CD4-positive, alpha-beta memory T cell (primary cell): ENCODE measurements around the gene AFAP1L1. TPM values are rescaled to one million over a fixed set of nuclear protein-coding genes. Genes with fewer than 3 reads are reported as not detected.
A peak's percentile ranks its signal among the peaks of the same experiment; 100 is the strongest.

ENCODE experiments used
- CTCF ChIA-PET: fragments of 350-600 bp; sonication (Branson Sonifier 250); formaldehyde crosslinking; loops from one replicate; lab custom pipeline; 2021; ENCODE audit warnings: inconsistent platforms; ENCODE audit not compliant: partially characterized antibody; lab: Charles Lee
- POLR2A ChIA-PET: fragments of 350-600 bp; sonication (Branson Sonifier 250); formaldehyde crosslinking; loops from one replicate; lab custom pipeline; 2021; ENCODE audit not compliant: partially characterized antibody; lab: Charles Lee
- DNase-seq, 5 donors: peaks; one replicate each; pipeline versions ENCODE4 v3.0.0 to v3.0.0-alpha.2; 2020 to 2022; ENCODE audit warnings: mixed read lengths in 1 of 5
- H3K27ac ChIP-seq: one replicate; pipeline ENCODE4 v1.7.0; 2013; ENCODE audit warnings: low read depth, low read length
- H3K27me3 ChIP-seq: 2 replicates; pipeline ENCODE4 v1.7.0; 2013; ENCODE audit warnings: mild to moderate bottlenecking, low read length, moderate library complexity; ENCODE audit not compliant: insufficient read depth
- H3K36me3 ChIP-seq: 2 replicates; pipeline ENCODE4 v1.7.0; 2013; ENCODE audit warnings: mild to moderate bottlenecking, low read length, moderate library complexity; ENCODE audit not compliant: insufficient read depth
- H3K4me1 ChIP-seq: 2 replicates; pipeline ENCODE4 v1.7.0; 2013; ENCODE audit warnings: mild to moderate bottlenecking, low read length, moderate library complexity; ENCODE audit not compliant: insufficient read depth
- H3K4me3 ChIP-seq, 2 donors: one replicate each; pipeline ENCODE4 v1.7.0; 2013; ENCODE audit warnings: low read length in 2 of 2, mild to moderate bottlenecking in 1 of 2
- H3K9me3 ChIP-seq, 2 donors: one replicate each; pipeline ENCODE4 v1.7.0; 2013; ENCODE audit warnings: low read length in 2 of 2, control low read depth in 1 of 2; ENCODE audit not compliant: control insufficient read depth in 1 of 2
- H3K27ac Mint-ChIP-seq, 7 donors: one replicate each; pipeline ENCODE4 v1.8.0; 2020 to 2021; ENCODE audit warnings: mixed read lengths in 7 of 7, mild to moderate bottlenecking in 6 of 7, inconsistent platforms in 3 of 7, moderate library complexity in 3 of 7
- H3K27me3 Mint-ChIP-seq, 2 donors: one replicate each; pipeline ENCODE4 v1.8.0; 2020 to 2021; ENCODE audit warnings: mixed read lengths in 2 of 2
- H3K36me3 Mint-ChIP-seq, 2 donors: one replicate each; pipeline ENCODE4 v1.8.0; 2020 to 2021; ENCODE audit warnings: mixed read lengths in 2 of 2, inconsistent platforms in 1 of 2, mild to moderate bottlenecking in 1 of 2
- H3K4me1 Mint-ChIP-seq, 4 donors: one replicate each; pipeline ENCODE4 v1.8.0; 2020 to 2021; ENCODE audit warnings: mixed read lengths in 4 of 4, mild to moderate bottlenecking in 1 of 4
- H3K4me3 Mint-ChIP-seq, 8 donors: one replicate each; pipeline ENCODE4 v1.8.0; 2020 to 2021; ENCODE audit warnings: mixed read lengths in 8 of 8, mild to moderate bottlenecking in 7 of 8, moderate library complexity in 6 of 8, inconsistent platforms in 3 of 8
- H3K9me3 Mint-ChIP-seq, 8 donors: one replicate each; pipeline ENCODE4 v1.8.0; 2020 to 2021; ENCODE audit warnings: mixed read lengths in 8 of 8, mild to moderate bottlenecking in 5 of 8, inconsistent platforms in 3 of 8, moderate library complexity in 1 of 8
- intact Hi-C: fragments of 100-400 bp; cut with micrococcal nuclease; formaldehyde crosslinking; loops from one replicate; pipeline ENCODE4 v1.15.1; 2023
- polyA plus RNA-seq, 2 donors: library from polyadenylated mRNA; unstranded; fragments of 300-500 nt; fragmentation: Illumina TruSeq; gene quantifications; one replicate each; pipeline ENCODE4 v1.2.3, GENCODE V29; 2021
- total RNA-seq, 2 experiments: library from RNA; stranded (reverse); gene quantifications; one replicate each; pipeline ENCODE4 v1.2.3, GENCODE V29; 2021

AFAP1L1 gene
- total and polyA plus RNA-seq, 4 experiments from 2014 or later = not detected

- Histone ChIP-seq H3K4me3 (peak overlapping the region; percentile 70 to 82), H3K36me3 (peaks cover 11% of the 10 kb centered on the region), H3K27me3 (no peaks in the 10 kb centered on the region), H3K4me1 (peaks cover 58% of the 10 kb centered on the region), H3K27ac (peak overlapping the region; percentile 75), H3K9me3 (no peaks in the 10 kb centered on the region)
- Mint-ChIP-seq H3K27me3 (no peaks in the 10 kb centered on the region), H3K36me3 (peaks cover 17 to 40% of the 10 kb centered on the region in 2 donors), H3K27ac (peak overlapping the region; percentile 90 to 98 (median 96)), H3K9me3 (no peaks in the 10 kb centered on the region), H3K4me3 (peak overlapping the region; percentile 94 to 98 (median 95)), H3K4me1 (peaks cover 44 to 75% (median 57%) of the 10 kb centered on the region in 4 donors)
- DNase-seq = peak in 3 of 5 donors; percentile 12 to 59 (median 19)
- ChIA-PET CTCF (interaction anchor here (1.1 to 26.0 kb wide), 7 partner anchors 10 to 41 kb away, joined by 3 to 337 read pairs (median 14); partner anchors contain the start of gene GRPEL2), POLR2A (interaction anchor here (0.7 to 9.8 kb wide), 6 partner anchors 9 to 192 kb away, joined by 3 to 289 read pairs (median 13); partner anchors contain the start of genes CSNK1A1 and GRPEL2)
- intact Hi-C loops = loop anchor here (5.0 to 10.0 kb wide), 2 partner anchors 532 to 646 kb away; partner anchors contain the start of genes ADRB2, HMGXB3 and TIGD6
Measured at GRCh38 chr5:149358868-149359495, 87.3 kb downstream of the AFAP1L1 start.

- peak overlapping the region; percentile 4 for H3K27ac ChIP-seq
- Mint-ChIP-seq H3K9me3 (no peaks in the 10 kb centered on the region), H3K4me3 (peak overlapping the region; percentile 26 to 96 (median 66))
Measured at GRCh38 chr5:149360272-149360671, 88.6 kb downstream of the AFAP1L1 start.

GRCh38 chr5:149362541-149362940 is 90.9 kb downstream of the AFAP1L1 start:
- ChIA-PET POLR2A (interaction anchor here (9.8 kb wide), 1 partner anchor 16 kb away, joined by 289 read pairs; the partner anchor contains the start of gene GRPEL2), CTCF (interaction anchor here (0.8 to 26.0 kb wide), 5 partner anchors 8 to 46 kb away, joined by 3 to 564 read pairs (median 4); no protein-coding TSS in a partner anchor)
- no peak for DNase-seq
- Histone ChIP-seq H3K4me1 (peaks cover 40% of the 10 kb centered on the region), H3K4me3 (no peak overlapping the region), H3K36me3 (peaks cover 5% of the 10 kb centered on the region), H3K27ac (no peak overlapping the region), H3K27me3 (no peaks in the 10 kb centered on the region), H3K9me3 (no peaks in the 10 kb centered on the region)
- Mint-ChIP-seq H3K27me3 (no peaks in the 10 kb centered on the region), H3K4me3 (no peak overlapping the region), H3K9me3 (peaks cover 0 to 1% (median 0%) of the 10 kb centered on the region in 8 donors), H3K4me1 (peaks cover 31 to 54% (median 39%) of the 10 kb centered on the region in 4 donors), H3K36me3 (peaks cover 13 to 32% of the 10 kb centered on the region in 2 donors), H3K27ac (peak overlapping the region in 3 of 7 donors; percentile 29 to 83 (median 34))
- intact Hi-C loops = no loop called here

More at GRCh38 chr5:149360272-149360671, 88.6 kb downstream of the AFAP1L1 start:
- Histone ChIP-seq H3K9me3 (no peaks in the 10 kb centered on the region), H3K36me3 (peaks cover 3% of the 10 kb centered on the region), H3K4me1 (peaks cover 51% of the 10 kb centered on the region), H3K4me3 (no peak overlapping the region), H3K27me3 (no peaks in the 10 kb centered on the region)
- ChIA-PET CTCF (interaction anchor here (0.7 to 26.0 kb wide), 9 partner anchors 8 to 188 kb away, joined by 3 to 337 read pairs (median 3); no protein-coding TSS in a partner anchor), POLR2A (interaction anchor here (0.9 to 9.8 kb wide), 5 partner anchors 12 to 216 kb away, joined by 3 to 289 read pairs (median 4); partner anchors contain the start of genes CSNK1A1 and GRPEL2)
- Mint-ChIP-seq H3K4me1 (peaks cover 34 to 68% (median 50%) of the 10 kb centered on the region in 4 donors), H3K27ac (peak overlapping the region; percentile 88 to 98 (median 93)), H3K27me3 (no peaks in the 10 kb centered on the region), H3K36me3 (peaks cover 18 to 40% of the 10 kb centered on the region in 2 donors)
- intact Hi-C loops = no loop called here
- no peak for DNase-seq

- Histone ChIP-seq H3K4me3 (no peak overlapping the region), H3K27ac (no peak overlapping the region), H3K36me3 (peaks cover 5% of the 10 kb centered on the region), H3K4me1 (peaks cover 45% of the 10 kb centered on the region), H3K27me3 (no peaks in the 10 kb centered on the region), H3K9me3 (no peaks in the 10 kb centered on the region)
- ChIA-PET POLR2A (interaction anchor here (1.3 kb wide), 1 partner anchor 14 kb away, joined by 3 read pairs; no protein-coding TSS in a partner anchor), CTCF (interaction anchor here (1.1 to 26.0 kb wide), 4 partner anchors 7 to 47 kb away, joined by 3 to 564 read pairs (median 170); no protein-coding TSS in a partner anchor)
- no peaks in the 10 kb centered on the region for H3K27me3 Mint-ChIP-seq
- no peak for DNase-seq
- peaks cover 15 to 32% of the 10 kb centered on the region in 2 donors for H3K36me3 Mint-ChIP-seq
- no peak overlapping the region for H3K4me3 Mint-ChIP-seq
- H3K27ac Mint-ChIP-seq = peak overlapping the region in 2 of 7 donors; percentile 18 to 75
- intact Hi-C loops = no loop called here
- peaks cover 0 to 1% (median 0%) of the 10 kb centered on the region in 8 donors for H3K9me3 Mint-ChIP-seq
- peaks cover 34 to 54% (median 45%) of the 10 kb centered on the region in 4 donors for H3K4me1 Mint-ChIP-seq
Measured at GRCh38 chr5:149363358-149363757, 91.7 kb downstream of the AFAP1L1 start.

- ChIA-PET CTCF (interaction anchor here (1.0 to 26.0 kb wide), 4 partner anchors 7 to 48 kb away, joined by 3 to 564 read pairs (median 170); no protein-coding TSS in a partner anchor), POLR2A (interaction anchor here (0.9 to 1.3 kb wide), 3 partner anchors 13 to 19 kb away, joined by 3 to 4 read pairs (median 3); no protein-coding TSS in a partner anchor)
- H3K4me3 Mint-ChIP-seq = no peak overlapping the region
- Histone ChIP-seq H3K27ac (no peak overlapping the region), H3K4me1 (peaks cover 40% of the 10 kb centered on the region), H3K4me3 (no peak overlapping the region), H3K36me3 (peaks cover 5% of the 10 kb centered on the region), H3K27me3 (no peaks in the 10 kb centered on the region), H3K9me3 (no peaks in the 10 kb centered on the region)
- no peaks in the 10 kb centered on the region for H3K27me3 Mint-ChIP-seq
- peaks cover 29 to 49% (median 41%) of the 10 kb centered on the region in 4 donors for H3K4me1 Mint-ChIP-seq
- peaks cover 0 to 1% (median 0%) of the 10 kb centered on the region in 8 donors for H3K9me3 Mint-ChIP-seq
- DNase-seq = no peak
- H3K36me3 Mint-ChIP-seq = peaks cover 15 to 29% of the 10 kb centered on the region in 2 donors
- H3K27ac Mint-ChIP-seq = peak overlapping the region in 1 of 7 donors; percentile 24
- intact Hi-C loops = no loop called here
Measured at GRCh38 chr5:149363936-149364335, 92.3 kb downstream of the AFAP1L1 start.

GRCh38 chr5:149364719-149365118 is 93.1 kb downstream of the AFAP1L1 start:
- Mint-ChIP-seq H3K4me1 (peaks cover 23 to 42% (median 37%) of the 10 kb centered on the region in 4 donors), H3K36me3 (peaks cover 15 to 28% of the 10 kb centered on the region in 2 donors), H3K27ac (peak overlapping the region in 3 of 7 donors; percentile 57 to 80 (median 80)), H3K27me3 (no peaks in the 10 kb centered on the region), H3K9me3 (peaks cover 0 to 1% (median 0%) of the 10 kb centered on the region in 8 donors), H3K4me3 (no peak overlapping the region)
- no peaks in the 10 kb centered on the region for H3K27me3 ChIP-seq
- no peak overlapping the region for H3K4me3 ChIP-seq
- no peaks in the 10 kb centered on the region for H3K9me3 ChIP-seq
- H3K27ac ChIP-seq = no peak overlapping the region
- peaks cover 5% of the 10 kb centered on the region for H3K36me3 ChIP-seq
- no peak for DNase-seq
- ChIA-PET CTCF (interaction anchor here (0.9 to 26.0 kb wide), 6 partner anchors 6 to 49 kb away, joined by 3 to 564 read pairs (median 170); partner anchors contain the start of genes GRPEL2 and PCYOX1L), POLR2A (interaction anchor here (1.2 kb wide), 1 partner anchor 20 kb away, joined by 4 read pairs; no protein-coding TSS in a partner anchor)
- intact Hi-C loops = no loop called here
- H3K4me1 ChIP-seq = peaks cover 32% of the 10 kb centered on the region
